Choroid plexus epithelial cell (primary cell): ENCODE measurements around the gene TMEM263.

Experiments used
- DNase-seq: peaks from one replicate; pipeline ENCODE4 v3.0.0-alpha.2; 2010; ENCODE audit warnings: low read depth
- H3K4me3 ChIP-seq: 2 replicates; pipeline ENCODE4 v1.5.1; 2011; ENCODE audit warnings: low read depth, mild to moderate bottlenecking, control low read depth, low read length, moderate library complexity
- CTCF ChIP-seq: conservative IDR thresholded peaks from 2 replicates; pipeline ENCODE4 v1.5.1; 2011; ENCODE audit warnings: low read depth, mild to moderate bottlenecking, control low read depth, inconsistent platforms, low read length, moderate library complexity

The TMEM263 gene

GRCh38 chr12:106924268-106924861 is 31.3 kb upstream of the TMEM263 start:
- H3K4me3 ChIP-seq, result no peak overlapping the region
- TF ChIP-seq CTCF, result no peak
- DNase-seq, result peak; percentile 21

GRCh38 chr12:106926657-106927056 is 29.1 kb upstream of the TMEM263 start:
- no peak overlapping the region for H3K4me3 ChIP-seq
- DNase-seq, result no peak
- no peak for TF ChIP-seq CTCF

GRCh38 chr12:106934277-106934676 is 21.4 kb upstream of the TMEM263 start:
- TF ChIP-seq CTCF, result no peak
- H3K4me3 ChIP-seq, result no peak overlapping the region
- no peak for DNase-seq

GRCh38 chr12:106941481-106942156 is 14.1 kb upstream of the TMEM263 start:
- no peak for DNase-seq
- no peak overlapping the region for H3K4me3 ChIP-seq
- no peak for TF ChIP-seq CTCF

- no peak for DNase-seq
- TF ChIP-seq CTCF, result no peak
- H3K4me3 ChIP-seq, result no peak overlapping the region
Measured at GRCh38 chr12:106942775-106943174, 12.9 kb upstream of the TMEM263 start.

GRCh38 chr12:106945261-106945851 is 10.4 kb upstream of the TMEM263 start:
- no peak for TF ChIP-seq CTCF
- DNase-seq, result no peak
- no peak overlapping the region for H3K4me3 ChIP-seq
